Fibroblast of skin of right biceps (primary cell): Measurements from ENCODE around the gene ZNF775.
A peak's percentile ranks its signal among the peaks of the same experiment; 100 is the strongest.

Experiments
- DNase-seq: peaks from one replicate; pipeline ENCODE4 v3.0.0-alpha.2; 2013

Gene ZNF775

DNA sequence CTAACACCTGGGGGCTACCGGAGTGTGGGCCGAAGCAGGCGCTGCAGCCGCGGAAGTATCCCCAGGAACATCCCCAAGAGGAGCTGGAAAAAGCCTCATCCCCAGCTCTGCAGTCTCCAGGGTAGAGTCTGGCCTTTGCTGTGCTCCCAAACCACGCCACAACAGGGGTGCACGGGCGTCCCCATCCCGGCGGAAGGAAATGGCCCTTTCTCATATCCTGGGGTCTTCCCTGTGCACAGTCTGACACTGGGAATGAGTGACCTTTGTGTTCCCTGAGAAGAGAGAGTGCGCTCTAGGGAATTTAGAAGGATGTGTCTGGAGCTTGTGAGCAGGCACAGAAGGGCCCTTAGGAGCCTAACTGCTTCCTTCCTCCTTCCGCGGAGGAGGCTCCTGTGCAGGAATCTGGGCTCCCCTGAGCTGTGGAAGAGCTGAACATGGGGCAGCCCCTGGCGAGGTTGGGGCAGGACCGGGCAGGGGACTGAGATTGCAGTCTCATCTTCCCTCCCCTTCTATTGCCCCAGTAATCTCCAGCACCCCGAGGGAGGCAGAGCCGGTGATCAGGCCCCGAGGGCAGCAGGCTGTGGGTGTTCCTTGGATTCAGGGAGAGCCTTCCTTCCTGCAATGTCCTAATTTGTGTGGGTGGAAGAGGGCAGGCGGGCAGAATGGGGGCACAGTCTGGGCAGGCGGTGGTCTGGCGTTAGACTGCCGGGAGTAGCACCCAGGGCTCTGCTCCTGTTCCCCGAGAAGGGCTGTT, 9.2 kb upstream of the ZNF775 start:
- DNase-seq = no peak

DNA sequence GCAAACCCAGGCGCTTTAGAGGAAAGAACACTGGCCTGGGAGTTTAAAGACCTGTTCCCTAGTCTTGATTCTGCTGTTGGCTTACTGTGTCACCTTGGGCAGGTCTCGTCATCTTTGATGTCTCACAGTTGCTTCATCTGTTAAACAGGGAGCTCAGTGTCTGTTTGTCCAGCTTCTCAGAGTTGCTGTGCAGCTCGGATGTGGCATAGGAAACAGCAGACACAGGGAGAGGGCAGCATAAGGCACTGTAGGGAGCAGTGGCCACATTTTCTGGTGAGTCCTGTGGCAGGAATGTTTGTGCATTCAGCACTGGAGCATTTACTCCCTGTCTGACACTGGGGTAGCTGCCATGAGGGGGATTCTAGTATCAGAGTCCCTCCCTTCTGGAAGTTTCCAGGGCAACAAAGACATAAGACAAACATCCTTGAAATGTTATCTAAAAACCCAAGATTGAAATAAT, 8.5 kb upstream of the ZNF775 start:
- DNase-seq = peak; percentile 63

DNA sequence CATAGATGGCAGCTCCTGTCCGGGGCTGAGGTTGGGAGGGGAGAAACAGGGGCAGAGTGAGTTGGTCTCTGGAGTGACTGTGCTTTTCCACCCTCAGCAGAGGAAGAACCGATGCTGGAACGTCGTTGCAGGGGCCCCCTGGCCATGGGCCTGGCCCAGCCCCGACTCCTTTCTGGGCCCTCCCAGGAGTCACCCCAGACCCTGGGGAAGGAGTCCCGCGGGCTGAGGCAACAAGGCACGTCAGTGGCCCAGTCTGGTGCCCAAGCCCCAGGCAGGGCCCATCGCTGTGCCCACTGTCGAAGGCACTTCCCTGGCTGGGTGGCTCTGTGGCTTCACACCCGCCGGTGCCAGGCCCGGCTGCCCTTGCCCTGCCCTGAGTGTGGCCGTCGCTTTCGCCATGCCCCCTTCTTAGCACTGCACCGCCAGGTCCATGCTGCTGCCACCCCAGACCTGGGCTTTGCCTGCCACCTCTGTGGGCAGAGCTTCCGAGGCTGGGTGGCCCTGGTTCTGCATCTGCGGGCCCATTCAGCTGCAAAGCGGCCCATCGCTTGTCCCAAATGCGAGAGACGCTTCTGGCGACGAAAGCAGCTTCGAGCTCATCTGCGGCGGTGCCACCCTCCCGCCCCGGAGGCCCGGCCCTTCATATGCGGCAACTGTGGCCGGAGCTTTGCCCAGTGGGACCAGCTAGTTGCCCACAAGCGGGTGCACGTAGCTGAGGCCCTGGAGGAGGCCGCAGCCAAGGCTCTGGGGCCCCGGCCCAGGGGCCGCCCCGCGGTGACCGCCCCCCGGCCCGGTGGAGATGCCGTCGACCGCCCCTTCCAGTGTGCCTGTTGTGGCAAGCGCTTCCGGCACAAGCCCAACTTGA, 7.8 kb upstream of the ZNF775 start:
- DNase-seq = no peak

DNA sequence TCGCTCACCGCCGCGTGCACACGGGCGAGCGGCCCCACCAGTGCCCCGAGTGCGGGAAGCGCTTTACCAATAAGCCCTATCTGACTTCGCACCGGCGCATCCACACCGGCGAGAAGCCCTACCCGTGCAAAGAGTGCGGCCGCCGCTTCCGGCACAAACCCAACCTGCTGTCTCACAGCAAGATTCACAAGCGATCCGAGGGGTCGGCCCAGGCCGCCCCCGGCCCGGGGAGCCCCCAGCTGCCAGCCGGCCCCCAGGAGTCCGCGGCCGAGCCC, 7.2 kb upstream of the ZNF775 start:
- no peak for DNase-seq

DNA sequence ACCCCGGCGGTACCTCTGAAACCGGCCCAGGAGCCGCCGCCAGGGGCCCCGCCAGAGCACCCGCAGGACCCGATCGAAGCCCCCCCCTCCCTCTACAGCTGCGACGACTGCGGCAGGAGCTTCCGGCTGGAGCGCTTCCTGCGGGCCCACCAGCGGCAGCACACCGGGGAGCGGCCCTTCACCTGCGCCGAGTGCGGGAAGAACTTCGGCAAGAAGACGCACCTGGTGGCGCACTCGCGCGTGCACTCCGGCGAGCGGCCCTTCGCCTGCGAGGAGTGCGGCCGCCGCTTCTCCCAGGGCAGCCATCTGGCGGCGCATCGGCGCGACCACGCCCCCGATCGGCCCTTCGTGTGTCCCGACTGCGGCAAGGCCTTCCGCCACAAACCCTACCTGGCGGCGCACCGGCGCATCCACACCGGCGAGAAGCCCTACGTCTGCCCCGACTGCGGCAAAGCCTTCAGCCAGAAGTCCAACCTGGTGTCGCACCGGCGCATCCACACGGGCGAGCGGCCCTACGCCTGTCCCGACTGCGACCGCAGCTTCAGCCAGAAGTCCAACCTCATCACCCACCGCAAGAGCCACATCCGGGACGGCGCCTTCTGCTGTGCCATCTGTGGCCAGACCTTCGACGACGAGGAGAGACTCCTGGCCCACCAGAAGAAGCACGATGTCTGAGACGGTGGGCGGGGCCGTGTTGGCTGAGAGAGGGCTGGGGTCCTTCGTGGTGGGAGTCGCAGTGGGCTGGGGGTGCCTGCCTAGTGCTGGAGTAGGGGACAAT, 6.7 kb upstream of the ZNF775 start:
- DNase-seq = no peak

DNA sequence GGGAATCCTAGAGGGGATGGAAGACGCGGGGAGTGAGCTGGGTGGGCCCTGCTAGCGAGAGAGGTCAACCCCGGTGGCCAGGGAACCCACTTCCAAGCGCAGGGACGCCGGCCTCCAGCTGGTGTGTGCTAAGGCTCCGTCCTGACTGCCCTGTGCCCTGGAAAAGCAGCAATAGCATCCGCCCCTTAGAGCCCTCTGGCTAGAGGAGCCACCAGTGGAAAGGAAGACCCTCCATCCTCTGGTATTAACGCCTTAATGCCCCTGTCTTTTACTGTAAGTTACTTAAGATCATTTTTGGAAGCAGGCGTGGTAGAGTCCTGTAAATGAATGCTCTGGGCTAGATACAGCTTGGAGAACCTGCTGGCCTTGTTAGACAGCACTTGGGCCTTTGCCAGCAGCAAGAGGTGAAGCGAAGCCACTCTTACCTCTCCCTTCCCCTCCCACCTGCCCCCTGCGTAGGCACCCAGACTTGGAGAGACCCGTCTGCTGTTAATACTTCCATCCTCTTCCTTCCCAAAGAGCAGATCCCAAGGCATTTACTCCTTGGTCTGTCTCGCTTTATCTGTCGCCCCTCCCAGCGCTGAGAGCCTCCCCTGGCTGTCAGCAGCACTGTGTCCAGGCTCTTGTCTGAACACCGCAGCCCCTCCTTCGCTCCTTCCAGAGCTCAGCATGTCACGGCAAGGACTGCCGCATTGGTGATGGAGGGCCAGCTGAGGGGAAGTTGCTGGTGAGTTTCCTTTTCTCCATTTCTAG, 5.9 kb upstream of the ZNF775 start:
- no peak for DNase-seq

DNA sequence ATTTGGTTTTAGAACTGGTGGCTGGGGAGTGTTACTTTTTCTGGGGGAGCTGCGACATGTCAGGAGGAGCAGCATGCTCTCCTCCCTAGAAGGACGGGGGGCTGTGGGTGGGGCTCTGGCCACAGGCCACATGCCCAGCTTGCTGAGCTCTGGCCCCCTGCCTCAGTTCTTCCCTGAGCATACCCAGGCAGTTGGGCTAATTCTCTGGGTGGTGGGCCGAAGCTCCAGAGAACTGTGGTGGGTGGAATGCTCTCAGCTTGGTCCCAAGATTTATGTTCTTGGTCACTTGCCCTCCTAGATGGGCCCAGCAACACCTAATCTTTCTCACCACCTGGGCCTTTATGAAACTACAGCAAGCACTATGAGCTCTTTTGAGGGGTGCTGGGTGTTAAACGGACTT, 5.1 kb upstream of the ZNF775 start:
- DNase-seq = no peak

DNA sequence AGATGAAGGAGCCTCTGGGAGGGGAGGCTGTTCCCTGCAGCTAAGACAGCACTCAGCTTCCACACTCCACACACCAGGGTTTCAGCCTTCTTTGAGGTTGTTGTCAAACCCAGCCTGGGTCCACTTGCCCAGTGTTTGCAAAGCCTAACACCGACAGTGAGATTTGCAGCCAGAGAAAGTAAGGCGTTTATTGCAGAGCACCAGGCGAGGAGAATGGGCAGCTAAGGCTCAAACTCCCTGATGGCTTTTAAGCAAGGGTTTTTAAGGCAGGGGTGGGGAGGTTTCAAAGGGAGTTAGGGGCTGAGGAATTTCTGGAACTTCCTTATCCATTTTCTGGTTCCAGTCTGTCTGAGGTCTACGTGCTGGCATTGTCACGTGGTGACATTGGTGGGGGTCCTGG, 4.7 kb upstream of the ZNF775 start:
- no peak for DNase-seq

DNA sequence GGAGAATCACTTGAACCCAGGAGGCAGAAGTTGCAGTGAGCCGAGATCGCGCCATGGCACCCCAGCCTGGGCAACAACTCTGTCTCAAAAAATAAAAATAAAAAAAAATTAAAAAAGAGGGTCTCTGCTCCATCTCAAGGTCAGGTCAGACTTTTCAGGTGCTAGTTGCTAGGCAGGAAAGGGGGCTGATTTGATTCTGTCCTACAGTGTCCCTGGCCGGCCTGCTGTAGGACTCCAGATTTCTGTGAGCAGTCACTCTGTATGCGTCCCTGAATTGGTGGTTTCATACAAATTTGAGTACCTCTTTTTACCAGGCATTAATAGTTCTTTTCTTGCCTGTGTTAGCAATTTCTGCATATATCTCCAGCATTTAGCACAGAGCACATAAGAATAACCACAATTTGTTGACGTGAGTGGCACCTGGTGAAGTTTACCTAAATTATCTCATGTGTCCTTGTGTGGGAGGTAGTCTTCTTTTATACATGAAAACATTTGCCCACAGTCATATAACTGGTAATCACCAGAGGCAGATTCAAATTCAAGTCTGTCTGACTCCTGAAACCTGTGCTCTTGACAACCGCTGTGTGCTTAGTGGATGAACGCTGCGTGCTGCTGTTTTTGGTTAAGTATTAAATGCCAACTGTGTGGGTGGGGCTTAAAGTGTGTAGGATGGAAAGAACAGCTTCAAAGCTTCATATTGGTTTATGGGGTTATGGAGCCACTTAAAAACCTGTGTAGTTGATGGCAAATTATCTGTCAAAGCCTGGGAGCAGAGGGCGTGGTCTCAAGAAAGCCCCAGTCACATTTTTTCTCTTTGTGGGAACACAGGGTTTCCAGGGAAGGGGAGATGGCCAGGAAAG, 3.2 kb upstream of the ZNF775 start:
- DNase-seq = no peak

DNA sequence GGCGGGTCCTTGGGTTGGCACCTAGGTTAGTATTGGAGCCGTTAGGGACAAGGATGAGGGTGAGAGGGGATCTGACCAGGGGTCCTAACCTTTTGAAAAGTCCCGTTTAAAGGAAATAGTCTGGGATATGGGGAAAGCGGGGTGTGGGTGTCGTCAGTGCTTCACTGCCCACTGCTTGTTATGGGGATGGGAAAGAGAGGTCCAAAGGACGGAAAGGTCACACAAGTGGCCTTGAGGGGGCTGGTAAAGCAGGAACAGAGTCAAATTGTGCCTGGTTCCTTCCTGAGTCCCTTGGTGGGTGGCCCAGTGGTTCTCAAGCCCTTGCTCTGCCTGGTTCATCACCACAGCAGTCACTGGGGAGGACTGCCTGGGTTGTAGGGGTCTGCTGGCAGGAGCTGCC, 2.6 kb upstream of the ZNF775 start:
- no peak for DNase-seq

DNA sequence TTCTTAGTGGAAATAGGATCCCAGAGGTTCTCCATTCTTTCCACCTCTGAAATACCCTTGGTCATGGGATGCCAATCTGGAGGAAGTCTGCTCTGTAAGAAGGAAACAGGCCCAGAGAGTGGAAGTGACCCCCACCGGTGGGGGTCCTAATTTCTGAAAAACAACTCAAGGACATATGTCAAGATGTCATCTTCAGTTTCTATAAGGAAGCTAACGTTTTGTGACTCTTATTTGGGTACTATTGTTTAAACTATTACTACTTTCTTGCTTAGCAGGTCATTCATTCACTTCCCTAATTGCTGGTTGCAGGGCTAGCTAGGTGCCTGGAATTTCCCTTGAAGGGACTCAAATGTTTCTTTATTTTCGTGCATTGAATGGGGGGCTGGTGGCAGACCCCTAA, 1.9 kb upstream of the ZNF775 start:
- no peak for DNase-seq

DNA sequence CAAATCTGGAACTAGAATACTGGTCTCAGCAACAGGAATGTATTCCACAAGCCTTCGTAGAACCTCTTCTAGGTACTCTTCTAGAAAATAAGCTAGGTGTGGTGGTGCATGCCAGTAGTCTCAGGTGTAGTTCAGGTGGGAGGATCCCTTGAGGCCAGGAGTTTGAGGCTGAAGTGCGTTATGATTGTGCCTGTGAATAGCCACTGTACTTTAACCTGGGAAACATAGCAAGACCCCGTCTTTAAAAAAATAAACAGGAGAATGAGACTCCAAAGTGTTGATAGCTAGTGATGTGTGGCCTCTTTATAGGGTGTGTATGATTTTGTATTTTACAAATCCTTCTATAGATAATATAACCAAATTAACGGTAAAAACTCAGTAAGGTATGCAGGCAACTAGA, 1.5 kb upstream of the ZNF775 start:
- no peak for DNase-seq

DNA sequence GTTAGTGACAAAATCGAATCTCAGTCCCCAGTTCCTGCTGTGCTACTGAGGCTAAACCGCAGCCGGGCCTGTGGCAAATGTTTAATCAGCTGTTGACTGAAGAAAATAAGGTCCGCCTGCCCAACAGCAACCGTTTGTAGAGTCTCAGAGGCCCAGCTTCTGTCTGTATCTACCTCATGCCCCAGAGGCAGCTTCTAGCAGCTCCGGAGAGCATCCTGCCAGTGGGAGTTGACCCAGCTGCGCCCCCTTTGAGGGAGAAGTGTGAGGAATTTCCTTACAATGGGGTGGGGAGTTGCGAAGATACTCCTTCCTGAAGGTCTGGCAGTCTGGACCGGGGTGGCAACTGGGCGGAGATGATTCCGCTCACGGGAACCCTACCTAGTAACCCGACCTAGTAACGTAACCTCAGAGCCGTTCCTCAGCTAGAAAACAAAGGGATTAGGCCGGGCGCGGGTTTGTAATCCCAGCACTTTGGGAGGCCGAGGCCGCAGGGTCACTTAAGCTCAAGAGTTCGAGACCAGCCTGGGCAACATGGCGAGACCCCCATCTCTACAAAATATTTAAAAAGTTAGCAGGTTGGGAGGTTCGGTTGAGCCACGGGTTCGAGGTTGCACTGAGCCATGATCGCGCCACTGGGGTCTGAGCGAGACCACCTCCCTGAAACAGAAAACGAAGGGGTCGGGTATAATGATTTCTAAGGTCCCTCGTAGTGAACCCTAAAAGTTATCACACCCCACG, 846 bp upstream of the ZNF775 start:
- peak; percentile 77 for DNase-seq

DNA sequence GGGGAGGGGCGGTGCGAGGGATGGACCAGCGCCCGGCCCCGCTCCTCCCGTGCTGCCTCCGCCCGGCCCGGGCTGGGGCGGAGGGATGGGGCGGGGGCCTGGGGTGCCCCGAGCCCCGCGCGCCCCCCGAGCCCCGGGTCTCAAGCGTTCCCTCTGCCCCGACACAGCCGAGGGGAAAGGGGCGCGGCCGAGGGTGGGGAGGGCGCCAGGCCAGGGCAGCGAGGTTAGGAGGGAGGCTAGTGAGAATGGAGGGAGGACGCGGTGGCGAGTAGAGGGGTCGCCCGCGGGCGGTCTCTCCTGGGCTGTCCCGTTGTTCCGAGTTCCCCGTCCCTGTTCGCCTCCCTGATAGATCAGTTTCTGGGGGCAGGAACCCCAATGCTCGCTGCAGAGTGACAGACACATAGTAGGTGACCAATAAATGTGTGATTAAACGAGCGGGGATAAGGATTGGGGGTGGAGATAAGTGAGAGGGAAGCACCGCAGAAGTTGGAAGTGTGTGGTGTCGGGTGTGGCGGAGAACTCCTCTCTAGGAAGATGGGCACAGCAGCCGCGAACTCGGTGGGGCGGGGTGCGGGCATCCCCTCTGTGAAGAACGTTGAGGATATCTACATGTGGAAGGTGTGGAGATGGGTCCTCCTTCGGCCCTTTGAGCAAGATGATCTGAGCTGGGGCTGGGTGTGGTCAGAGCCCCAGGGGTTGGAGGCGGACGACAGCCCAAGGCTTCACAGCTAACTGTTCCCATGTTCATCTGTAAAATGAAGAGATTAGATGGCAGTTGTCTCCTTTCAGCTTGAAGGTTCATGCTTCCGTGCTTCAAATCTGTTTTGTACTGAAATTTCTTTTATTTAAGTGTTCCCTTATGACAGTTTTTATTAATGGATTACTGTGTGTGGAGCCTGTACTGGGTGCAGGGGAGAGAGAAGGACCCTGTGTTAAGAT, 580 bp downstream of the ZNF775 start:
- peak; percentile 19 for DNase-seq

DNA sequence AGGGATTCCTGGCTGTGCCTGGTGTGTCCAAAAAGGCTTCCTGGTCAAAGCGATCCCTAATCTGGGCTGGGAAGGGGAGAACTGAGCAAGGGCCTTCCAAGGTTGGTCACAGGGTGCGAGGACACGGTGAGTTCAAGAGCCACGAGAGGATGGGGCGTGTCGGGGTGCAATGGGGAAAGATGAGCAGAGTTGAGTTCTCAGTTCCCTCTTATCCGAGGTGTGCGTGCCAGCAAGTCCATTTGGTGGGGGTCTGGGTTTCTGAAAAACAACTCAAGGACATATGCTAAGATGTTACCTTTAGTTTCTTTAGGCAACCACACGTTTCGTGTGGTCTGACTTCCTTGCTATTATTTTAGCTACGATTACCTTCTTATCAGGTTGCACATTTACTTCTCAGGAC, 1.3 kb downstream of the ZNF775 start:
- DNase-seq = no peak

DNA sequence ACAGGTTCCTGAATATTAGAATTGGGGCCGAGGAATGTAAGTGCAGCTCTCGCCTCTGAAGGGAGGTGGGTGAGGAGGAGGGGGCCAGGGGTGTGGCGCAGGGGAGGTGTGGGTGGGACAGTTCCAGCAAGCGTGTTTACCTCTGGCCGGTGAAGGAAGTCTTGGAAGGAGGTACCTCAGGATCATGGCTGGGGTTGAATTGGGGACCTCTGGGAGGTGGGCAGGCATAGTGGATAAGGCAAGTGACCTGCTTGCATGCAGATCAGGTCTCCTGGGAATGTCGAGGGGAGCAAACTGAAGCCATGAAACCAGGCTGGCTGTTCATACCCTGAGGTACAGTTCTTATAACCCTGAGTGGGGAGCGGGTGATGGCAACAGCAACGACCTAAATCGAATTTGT, 2.0 kb downstream of the ZNF775 start:
- DNase-seq = no peak

DNA sequence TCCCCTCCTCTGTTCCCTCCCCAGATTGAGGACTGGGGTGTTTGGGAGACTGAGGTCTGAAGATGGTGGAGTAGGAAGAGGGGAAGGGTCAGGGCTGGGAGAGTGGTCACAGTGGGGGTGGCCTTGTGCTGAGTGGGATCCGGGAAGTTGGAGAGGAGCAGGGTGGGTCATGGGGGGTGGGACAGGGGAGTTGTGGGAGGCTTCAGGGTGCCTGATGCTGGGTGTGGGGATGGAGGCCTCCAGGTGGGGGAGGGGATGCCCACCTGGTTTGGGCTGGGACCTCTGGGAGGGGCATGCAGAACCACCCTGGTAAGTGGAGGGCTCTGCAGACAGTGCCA, 2.6 kb downstream of the ZNF775 start:
- no peak for DNase-seq

DNA sequence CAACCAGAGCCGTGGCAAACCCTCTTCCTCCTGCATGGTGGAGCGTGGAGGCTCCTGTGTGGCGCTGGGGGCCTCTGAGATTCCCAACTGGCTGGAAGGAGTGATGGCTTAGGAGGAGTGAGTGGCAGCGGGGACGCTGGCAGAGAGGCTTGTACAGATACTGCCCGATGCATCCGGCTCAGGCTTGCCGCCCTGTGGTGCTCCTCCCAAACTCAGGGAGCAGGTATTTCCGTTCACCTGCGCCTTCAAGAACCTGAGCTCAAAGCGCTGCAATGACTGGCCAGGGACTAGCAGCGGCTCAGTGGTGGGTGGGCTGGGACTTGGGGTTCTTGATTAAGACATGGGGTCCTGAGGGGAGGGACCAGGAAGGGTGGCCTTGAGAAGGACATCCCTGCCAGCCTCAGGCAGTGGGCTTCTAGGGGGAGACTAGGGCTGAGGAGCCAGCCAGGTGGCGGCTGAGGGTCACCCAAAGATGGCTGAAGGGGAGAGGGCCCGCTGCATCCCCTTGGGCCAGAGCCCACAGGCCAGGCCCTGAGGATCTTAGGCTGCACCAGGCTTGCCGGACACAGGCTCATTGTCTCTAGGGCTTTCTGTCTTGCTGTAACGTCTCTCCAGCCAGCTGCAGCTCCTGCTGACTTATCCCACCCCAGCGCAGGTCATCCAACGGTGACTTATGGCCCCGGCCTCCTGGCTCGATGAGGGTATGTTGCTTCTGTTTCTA, 3.2 kb downstream of the ZNF775 start:
- no peak for DNase-seq

DNA sequence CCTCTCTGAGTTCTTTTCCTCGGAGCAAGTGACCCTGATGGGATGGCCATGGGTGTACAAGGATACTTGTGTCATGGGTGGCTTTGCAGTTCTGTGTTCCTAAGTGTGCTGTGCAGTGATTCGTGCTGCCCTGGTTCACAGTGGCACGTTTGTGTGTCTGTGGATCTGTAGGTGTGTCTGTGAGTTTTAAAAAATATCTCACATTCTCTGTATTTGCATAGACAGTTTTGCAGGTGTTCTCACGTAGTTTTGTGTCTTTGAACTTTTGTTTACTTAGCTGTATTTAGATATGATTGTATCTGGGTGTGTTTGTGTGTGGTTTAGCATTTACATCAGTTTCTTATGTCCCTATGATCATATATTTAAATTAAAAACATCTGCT, 3.7 kb downstream of the ZNF775 start:
- no peak for DNase-seq
